Measurements from ENCODE around the gene AMACR.

The AMACR gene

GRCh38 chr5:33964132-33964700 is 43.6 kb downstream of the AMACR start:
- TF ChIP-seq, protein P1, sequence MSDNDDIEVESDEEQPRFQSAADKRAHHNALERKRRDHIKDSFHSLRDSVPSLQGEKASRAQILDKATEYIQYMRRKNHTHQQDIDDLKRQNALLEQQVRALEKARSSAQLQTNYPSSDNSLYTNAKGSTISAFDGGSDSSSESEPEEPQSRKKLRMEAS (IDR thresholded peaks at IDR 0.05) = no peak
- no peak for TF ChIP-seq TCF12 (IDR thresholded peaks at IDR 0.05; ENCODE audit: low read depth)
- no peak for TF ChIP-seq CREB1 (IDR thresholded peaks at IDR 0.05; ENCODE audit: low read depth)
- TF ChIP-seq, protein P2, sequence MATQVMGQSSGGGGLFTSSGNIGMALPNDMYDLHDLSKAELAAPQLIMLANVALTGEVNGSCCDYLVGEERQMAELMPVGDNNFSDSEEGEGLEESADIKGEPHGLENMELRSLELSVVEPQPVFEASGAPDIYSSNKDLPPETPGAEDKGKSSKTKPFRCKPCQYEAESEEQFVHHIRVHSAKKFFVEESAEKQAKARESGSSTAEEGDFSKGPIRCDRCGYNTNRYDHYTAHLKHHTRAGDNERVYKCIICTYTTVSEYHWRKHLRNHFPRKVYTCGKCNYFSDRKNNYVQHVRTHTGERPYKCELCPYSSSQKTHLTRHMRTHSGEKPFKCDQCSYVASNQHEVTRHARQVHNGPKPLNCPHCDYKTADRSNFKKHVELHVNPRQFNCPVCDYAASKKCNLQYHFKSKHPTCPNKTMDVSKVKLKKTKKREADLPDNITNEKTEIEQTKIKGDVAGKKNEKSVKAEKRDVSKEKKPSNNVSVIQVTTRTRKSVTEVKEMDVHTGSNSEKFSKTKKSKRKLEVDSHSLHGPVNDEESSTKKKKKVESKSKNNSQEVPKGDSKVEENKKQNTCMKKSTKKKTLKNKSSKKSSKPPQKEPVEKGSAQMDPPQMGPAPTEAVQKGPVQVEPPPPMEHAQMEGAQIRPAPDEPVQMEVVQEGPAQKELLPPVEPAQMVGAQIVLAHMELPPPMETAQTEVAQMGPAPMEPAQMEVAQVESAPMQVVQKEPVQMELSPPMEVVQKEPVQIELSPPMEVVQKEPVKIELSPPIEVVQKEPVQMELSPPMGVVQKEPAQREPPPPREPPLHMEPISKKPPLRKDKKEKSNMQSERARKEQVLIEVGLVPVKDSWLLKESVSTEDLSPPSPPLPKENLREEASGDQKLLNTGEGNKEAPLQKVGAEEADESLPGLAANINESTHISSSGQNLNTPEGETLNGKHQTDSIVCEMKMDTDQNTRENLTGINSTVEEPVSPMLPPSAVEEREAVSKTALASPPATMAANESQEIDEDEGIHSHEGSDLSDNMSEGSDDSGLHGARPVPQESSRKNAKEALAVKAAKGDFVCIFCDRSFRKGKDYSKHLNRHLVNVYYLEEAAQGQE (IDR thresholded peaks at IDR 0.05; ENCODE audit: low read depth) = no peak
- TF ChIP-seq USF1 (IDR thresholded peaks at IDR 0.05) = no peak
- TF ChIP-seq CEBPB (IDR thresholded peaks at IDR 0.05) = no peak
- TF ChIP-seq YY1 (IDR thresholded peaks at IDR 0.05; ENCODE audit: low read depth) = no peak
- no peak for TF ChIP-seq EGR1 (IDR thresholded peaks at IDR 0.05)
- TF ChIP-seq RAD21 (IDR thresholded peaks at IDR 0.05; ENCODE audit: low read depth) = no peak
- no peak for TF ChIP-seq EP300 (IDR thresholded peaks at IDR 0.05; ENCODE audit: borderline replicate concordance)
- TF ChIP-seq NFIC (IDR thresholded peaks at IDR 0.05) = no peak
- TF ChIP-seq FOXM1 (IDR thresholded peaks at IDR 0.05; ENCODE audit: borderline replicate concordance, low read depth) = no peak
- TF ChIP-seq TAF1 (IDR thresholded peaks at IDR 0.05; ENCODE audit: low read depth) = no peak
- no peak for TF ChIP-seq ZBTB7A (IDR thresholded peaks at IDR 0.05; ENCODE audit: low read depth)
- no peak for TF ChIP-seq TEAD4 (IDR thresholded peaks at IDR 0.05)

DNA sequence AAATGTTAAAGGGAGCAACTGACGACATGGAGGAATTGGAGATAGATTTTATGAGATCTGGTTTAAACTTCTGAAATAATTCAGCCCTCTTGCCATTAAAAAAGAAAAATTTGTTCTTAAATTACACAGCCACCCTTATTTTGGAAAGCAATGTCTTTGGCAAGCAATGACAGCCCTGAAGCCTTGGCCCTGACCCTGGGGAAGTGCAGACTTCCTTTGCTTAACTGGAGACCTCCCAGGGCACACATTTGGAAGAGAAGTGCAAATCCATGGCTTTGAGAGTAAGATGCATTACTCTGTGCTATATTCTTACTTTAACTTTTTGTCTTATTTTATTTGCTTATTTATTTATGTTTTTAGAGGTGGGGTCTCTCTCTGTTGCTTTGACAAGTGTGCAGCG is 49.7 kb downstream of the AMACR start:
- TF ChIP-seq CEBPB (IDR thresholded peaks at IDR 0.05) = no peak
- TF ChIP-seq CREB1 (IDR thresholded peaks at IDR 0.05; ENCODE audit: low read depth) = no peak

- no peak for TF ChIP-seq NFIC (IDR thresholded peaks at IDR 0.05)
- no peak for TF ChIP-seq EP300 (IDR thresholded peaks at IDR 0.05; ENCODE audit: borderline replicate concordance)
- TF ChIP-seq TAF1 (IDR thresholded peaks at IDR 0.05; ENCODE audit: low read depth) = no peak
- TF ChIP-seq YY1 (IDR thresholded peaks at IDR 0.05; ENCODE audit: low read depth) = no peak
Measured at GRCh38 chr5:33957577-33958150, 50.2 kb downstream of the AMACR start.

- TF ChIP-seq EP300 (IDR thresholded peaks at IDR 0.05; ENCODE audit: borderline replicate concordance) = no peak
- no peak for TF ChIP-seq FOXM1 (IDR thresholded peaks at IDR 0.05; ENCODE audit: borderline replicate concordance, low read depth)
- no peak for TF ChIP-seq TEAD4 (IDR thresholded peaks at IDR 0.05)
- TF ChIP-seq ZBTB7A (IDR thresholded peaks at IDR 0.05; ENCODE audit: low read depth) = no peak
- TF ChIP-seq NFIC (IDR thresholded peaks at IDR 0.05) = no peak
- TF ChIP-seq TCF12 (IDR thresholded peaks at IDR 0.05; ENCODE audit: low read depth) = no peak
- TF ChIP-seq USF1 (IDR thresholded peaks at IDR 0.05) = no peak
- TF ChIP-seq EGR1 (IDR thresholded peaks at IDR 0.05) = no peak
- no peak for TF ChIP-seq CREB1 (IDR thresholded peaks at IDR 0.05; ENCODE audit: low read depth)
- no peak for TF ChIP-seq TAF1 (IDR thresholded peaks at IDR 0.05; ENCODE audit: low read depth)
- TF ChIP-seq CEBPB (IDR thresholded peaks at IDR 0.05) = no peak
- TF ChIP-seq, protein P1 (IDR thresholded peaks at IDR 0.05) = no peak
- TF ChIP-seq RAD21 (IDR thresholded peaks at IDR 0.05; ENCODE audit: low read depth) = no peak
- TF ChIP-seq YY1 (IDR thresholded peaks at IDR 0.05; ENCODE audit: low read depth) = no peak
- TF ChIP-seq, protein P2 (IDR thresholded peaks at IDR 0.05; ENCODE audit: low read depth) = no peak
Measured at GRCh38 chr5:33944543-33945132, 63.2 kb downstream of the AMACR start.

DNA sequence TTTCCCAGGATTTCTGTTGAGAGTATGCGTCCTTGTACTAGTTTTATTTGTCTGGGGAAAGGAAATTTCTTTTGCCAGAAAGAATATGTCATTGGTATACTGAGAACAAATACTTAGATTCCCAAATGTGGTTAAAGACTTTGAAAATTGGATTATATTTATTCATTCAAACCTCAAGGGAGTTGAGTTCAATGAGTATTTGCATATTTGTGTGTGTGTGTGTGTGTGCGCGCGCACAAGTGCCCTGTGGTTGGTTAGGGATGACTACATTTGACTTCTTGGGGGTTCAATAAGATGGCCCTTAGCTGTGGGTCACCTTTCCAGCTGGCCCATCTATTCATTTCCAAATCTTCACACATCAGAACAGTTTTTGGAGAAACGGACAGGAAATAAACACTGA is 66.8 kb downstream of the AMACR start:
- TF ChIP-seq FOXM1 (IDR thresholded peaks at IDR 0.05; ENCODE audit: borderline replicate concordance, low read depth) = no peak

DNA sequence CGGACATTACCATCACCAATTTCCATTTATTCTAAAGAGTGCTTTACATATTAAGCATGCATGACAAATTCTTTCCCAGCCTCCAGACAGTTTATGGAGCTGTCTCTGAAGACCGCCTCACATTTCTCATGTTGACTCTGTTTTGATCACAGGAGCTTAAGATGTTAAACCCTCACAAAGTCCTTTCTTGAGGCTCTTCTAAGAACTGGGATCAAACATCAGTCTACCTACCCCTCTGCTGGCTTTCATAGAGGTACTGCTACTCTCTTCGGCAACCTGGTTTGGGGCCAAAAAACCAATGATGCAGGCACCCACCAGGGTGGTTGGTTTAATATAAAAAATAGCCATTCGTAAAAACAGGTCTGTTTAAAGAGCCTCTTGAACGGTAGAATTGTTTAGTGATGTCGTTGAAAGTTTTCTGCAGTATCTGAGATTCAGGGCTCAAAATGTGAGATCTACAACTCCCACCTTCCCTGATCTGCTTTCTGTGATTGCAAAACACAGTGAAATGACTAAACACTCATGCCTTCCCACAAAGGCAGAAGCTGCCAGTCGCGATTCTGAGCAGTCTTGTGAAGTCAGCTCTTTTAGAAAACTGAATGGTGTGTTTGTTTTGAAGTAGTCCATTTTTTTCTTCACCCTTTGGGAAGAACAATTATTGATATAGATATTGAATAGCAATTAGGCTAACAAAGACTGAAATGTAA is 68.1 kb downstream of the AMACR start:
- TF ChIP-seq FOXM1 (IDR thresholded peaks at IDR 0.05; ENCODE audit: borderline replicate concordance, low read depth) (no peak), USF1 (IDR thresholded peaks at IDR 0.05) (no peak), CEBPB (IDR thresholded peaks at IDR 0.05) (no peak), TCF12 (IDR thresholded peaks at IDR 0.05; ENCODE audit: low read depth) (no peak), EGR1 (IDR thresholded peaks at IDR 0.05) (no peak), RAD21 (IDR thresholded peaks at IDR 0.05; ENCODE audit: low read depth) (no peak), NFIC (IDR thresholded peaks at IDR 0.05) (no peak)
- TF ChIP-seq, protein P1 (IDR thresholded peaks at IDR 0.05) = no peak
